Type B pancreatic cell (in vitro differentiated cells): ENCODE data around the gene EGFR. TPM values are rescaled to one million over a fixed set of nuclear protein-coding genes. Genes with fewer than 3 reads are reported as not detected.

Experiments used
- DNase-seq: peaks from one replicate; pipeline ENCODE4 v3.0.0; 2021; ENCODE audit warnings: mixed read lengths; ENCODE audit not compliant: unreplicated experiment; ENCODE audit errors: extremely low spot score
- H3K27ac Mint-ChIP-seq: 2 replicates; pipeline ENCODE4 v1.8.0; 2021; ENCODE audit warnings: mild to moderate bottlenecking, mixed read lengths
- H3K27me3 Mint-ChIP-seq: 2 replicates; pipeline ENCODE4 v1.8.0; 2021; ENCODE audit warnings: mixed read lengths
- H3K36me3 Mint-ChIP-seq: 2 replicates; pipeline ENCODE4 v1.8.0; 2021; ENCODE audit warnings: mixed read lengths
- H3K4me1 Mint-ChIP-seq: one replicate; pipeline ENCODE4 v1.8.0; 2021; ENCODE audit warnings: mixed read lengths; ENCODE audit not compliant: unreplicated experiment
- H3K4me3 Mint-ChIP-seq: 2 replicates; pipeline ENCODE4 v1.8.0; 2021; ENCODE audit warnings: mild to moderate bottlenecking, mixed read lengths
- H3K9me3 Mint-ChIP-seq: 2 replicates; pipeline ENCODE4 v1.8.0; 2021; ENCODE audit warnings: mixed read lengths
- total RNA-seq: library from RNA; stranded (reverse); gene quantifications from 2 replicates; pipeline ENCODE4 v1.2.1, GENCODE V29; 2021; ENCODE audit warnings: low replicate concordance
- TF ChIP-seq, protein P1 (sequence below): fragments of 200-600 bp; sonication (generic); conservative IDR thresholded peaks from 2 replicates; pipeline ENCODE4 v1.5.0; 2021; ENCODE audit warnings: antibody characterized with exemption, mild to moderate bottlenecking

Gene EGFR
- total RNA-seq, 1 donor from 2014 or later = 44.6 TPM

DNA sequence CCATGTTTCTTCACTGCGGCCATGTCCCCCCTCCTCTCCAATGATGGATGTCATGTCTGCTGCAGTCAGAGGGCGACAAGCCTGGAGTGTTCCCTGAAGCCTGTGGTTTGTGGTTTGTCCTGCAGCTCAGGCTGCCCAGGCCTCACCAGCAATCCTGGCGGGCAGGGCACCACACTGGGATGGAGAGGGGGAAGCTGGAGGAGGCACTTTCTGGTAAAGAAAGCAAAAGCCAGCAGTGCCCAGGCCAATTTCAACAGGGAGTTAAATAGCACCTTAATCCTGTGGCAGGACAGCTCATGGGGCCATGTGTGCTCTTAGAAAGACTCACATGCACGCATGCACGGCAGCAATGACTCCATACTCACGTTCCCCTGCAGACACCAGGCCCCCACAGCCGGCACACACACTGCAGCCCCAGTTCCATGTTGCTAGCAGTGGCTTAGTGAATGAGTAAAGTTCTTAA lies 158.3 kb downstream of the EGFR start:
- H3K9me3 Mint-ChIP-seq = peaks cover 2% of the 10 kb centered on the region
- no peaks in the 10 kb centered on the region for H3K27me3 Mint-ChIP-seq
- TF ChIP-seq, protein P1, sequence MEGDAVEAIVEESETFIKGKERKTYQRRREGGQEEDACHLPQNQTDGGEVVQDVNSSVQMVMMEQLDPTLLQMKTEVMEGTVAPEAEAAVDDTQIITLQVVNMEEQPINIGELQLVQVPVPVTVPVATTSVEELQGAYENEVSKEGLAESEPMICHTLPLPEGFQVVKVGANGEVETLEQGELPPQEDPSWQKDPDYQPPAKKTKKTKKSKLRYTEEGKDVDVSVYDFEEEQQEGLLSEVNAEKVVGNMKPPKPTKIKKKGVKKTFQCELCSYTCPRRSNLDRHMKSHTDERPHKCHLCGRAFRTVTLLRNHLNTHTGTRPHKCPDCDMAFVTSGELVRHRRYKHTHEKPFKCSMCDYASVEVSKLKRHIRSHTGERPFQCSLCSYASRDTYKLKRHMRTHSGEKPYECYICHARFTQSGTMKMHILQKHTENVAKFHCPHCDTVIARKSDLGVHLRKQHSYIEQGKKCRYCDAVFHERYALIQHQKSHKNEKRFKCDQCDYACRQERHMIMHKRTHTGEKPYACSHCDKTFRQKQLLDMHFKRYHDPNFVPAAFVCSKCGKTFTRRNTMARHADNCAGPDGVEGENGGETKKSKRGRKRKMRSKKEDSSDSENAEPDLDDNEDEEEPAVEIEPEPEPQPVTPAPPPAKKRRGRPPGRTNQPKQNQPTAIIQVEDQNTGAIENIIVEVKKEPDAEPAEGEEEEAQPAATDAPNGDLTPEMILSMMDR = no peak
- H3K4me3 Mint-ChIP-seq = no peak overlapping the region
- peaks cover 34% of the 10 kb centered on the region for H3K36me3 Mint-ChIP-seq
- DNase-seq = no peak
- peaks cover 36% of the 10 kb centered on the region for H3K4me1 Mint-ChIP-seq
- peak overlapping the region; percentile 62 for H3K27ac Mint-ChIP-seq

DNA sequence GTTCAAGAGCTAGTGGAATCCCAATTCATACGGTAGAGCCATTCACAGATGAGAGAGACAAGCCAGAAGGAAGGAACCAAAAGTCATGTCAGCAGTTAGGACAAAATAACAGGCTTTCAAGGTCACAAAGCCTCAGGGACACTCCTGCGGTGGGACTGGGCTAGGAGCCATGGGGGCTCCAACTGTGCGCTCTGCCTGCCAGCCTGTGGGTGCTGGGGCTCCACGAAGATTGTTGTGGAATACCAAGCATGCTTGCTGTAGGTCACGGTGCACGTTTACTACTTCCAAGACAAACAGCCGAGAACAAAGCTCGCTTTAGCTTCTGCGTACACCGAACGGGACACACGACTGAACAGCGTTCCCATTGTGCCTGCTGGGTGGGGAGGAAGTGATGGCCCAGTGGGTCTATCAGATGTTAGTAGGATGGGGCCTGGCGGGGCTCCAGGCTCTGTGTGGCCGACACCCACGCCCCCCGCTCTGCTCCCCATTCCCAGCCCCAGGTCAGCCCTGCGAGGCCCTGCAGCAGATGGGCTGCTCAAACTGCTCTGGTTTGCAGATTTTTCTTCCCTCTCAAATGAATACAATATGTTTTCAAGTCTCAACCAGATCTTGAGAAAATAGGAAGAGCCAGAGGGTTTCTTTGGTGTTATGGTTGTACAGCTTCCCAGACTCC lies 158.9 kb downstream of the EGFR start:
- H3K27ac Mint-ChIP-seq = peak overlapping the region; percentile 62
- H3K36me3 Mint-ChIP-seq = peaks cover 28% of the 10 kb centered on the region
- H3K4me3 Mint-ChIP-seq = no peak overlapping the region
- no peak for DNase-seq
- H3K4me1 Mint-ChIP-seq = peaks cover 36% of the 10 kb centered on the region
- H3K9me3 Mint-ChIP-seq = no peaks in the 10 kb centered on the region
- TF ChIP-seq, protein P1 = no peak
- H3K27me3 Mint-ChIP-seq = no peaks in the 10 kb centered on the region

DNA sequence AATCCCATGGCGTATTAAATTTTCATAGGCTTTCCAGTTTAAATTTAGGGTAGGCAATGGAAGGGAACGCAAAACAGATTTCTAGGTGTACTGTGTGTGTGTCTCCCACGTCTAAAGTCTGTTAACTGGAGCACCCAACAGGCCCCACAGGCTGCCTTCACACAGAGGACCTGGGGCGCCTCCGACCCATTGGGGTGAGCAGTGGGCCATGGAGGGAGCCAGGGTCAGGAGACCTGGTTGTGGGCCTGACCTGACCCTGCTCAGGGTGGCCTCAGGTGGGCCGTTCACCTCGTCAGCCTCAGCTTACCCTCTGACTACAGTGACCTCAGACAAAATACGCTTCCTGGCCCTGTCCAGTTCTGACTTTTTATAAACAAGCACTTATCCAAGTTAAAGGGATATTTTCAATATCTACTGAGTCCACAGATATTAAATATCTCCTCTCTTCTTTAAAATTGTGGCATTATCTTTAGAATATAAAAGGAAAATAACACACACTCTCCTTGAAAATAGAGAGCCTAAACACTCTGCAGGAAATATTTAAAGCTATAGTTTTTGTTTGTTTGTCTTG lies 159.6 kb downstream of the EGFR start:
- peaks cover 36% of the 10 kb centered on the region for H3K4me1 Mint-ChIP-seq
- no peak overlapping the region for H3K4me3 Mint-ChIP-seq
- peak overlapping the region; percentile 80 for H3K27ac Mint-ChIP-seq

DNA sequence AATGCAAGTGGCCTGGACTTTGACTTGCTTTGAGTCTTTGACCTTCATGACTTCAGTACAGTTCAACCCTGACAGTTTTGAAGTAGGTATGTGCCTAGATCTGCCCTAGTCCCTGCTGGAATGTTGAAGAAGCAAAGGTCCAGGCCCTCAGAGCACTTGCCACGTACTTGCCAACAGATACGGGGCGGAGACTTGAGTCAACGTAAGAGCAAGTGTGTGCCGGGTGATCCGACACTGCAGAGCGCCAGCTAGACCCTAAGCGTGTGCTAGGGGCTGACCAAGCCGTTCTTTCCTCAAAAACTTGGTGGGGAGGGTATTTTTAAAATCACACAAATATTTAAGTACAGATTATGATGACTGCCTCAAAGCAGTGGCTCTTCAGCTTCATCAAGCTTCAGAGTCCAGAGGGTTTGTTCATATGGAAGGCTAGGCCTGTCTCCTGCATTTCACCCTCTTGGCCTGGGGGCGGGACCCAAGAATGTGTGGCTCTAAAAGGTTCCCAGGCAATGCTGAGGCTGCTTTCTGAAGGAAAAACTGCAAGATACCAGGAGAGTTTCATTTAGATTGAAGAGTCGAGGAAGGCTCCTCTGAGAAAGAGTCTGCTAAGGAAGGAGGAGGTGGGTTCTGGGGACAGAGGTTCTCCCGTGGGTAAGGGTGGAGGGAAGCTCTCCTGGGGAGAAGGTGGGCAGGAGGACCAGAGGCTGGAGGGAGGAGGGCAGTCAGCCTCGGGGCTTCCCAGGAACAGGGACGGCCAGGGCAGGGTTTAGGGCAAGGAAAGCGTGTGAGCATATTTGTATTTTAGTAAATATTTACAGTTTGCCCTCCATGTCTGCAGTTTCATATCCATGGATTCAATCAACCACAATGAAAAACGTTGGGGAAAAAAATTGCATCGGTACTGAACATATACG lies 160.3 kb downstream of the EGFR start:
- TF ChIP-seq, protein P1 = no peak
- no peaks in the 10 kb centered on the region for H3K27me3 Mint-ChIP-seq
- H3K4me1 Mint-ChIP-seq = peaks cover 36% of the 10 kb centered on the region
- no peak for DNase-seq
- peaks cover 28% of the 10 kb centered on the region for H3K36me3 Mint-ChIP-seq
- H3K9me3 Mint-ChIP-seq = no peaks in the 10 kb centered on the region
- no peak overlapping the region for H3K4me3 Mint-ChIP-seq
- H3K27ac Mint-ChIP-seq = peak overlapping the region; percentile 80

More for the DNA sequence above, 159.6 kb downstream of the EGFR start:
- Mint-ChIP-seq H3K9me3 (no peaks in the 10 kb centered on the region), H3K27me3 (no peaks in the 10 kb centered on the region), H3K36me3 (peaks cover 28% of the 10 kb centered on the region)
- TF ChIP-seq, protein P1 = no peak
- no peak for DNase-seq

DNA sequence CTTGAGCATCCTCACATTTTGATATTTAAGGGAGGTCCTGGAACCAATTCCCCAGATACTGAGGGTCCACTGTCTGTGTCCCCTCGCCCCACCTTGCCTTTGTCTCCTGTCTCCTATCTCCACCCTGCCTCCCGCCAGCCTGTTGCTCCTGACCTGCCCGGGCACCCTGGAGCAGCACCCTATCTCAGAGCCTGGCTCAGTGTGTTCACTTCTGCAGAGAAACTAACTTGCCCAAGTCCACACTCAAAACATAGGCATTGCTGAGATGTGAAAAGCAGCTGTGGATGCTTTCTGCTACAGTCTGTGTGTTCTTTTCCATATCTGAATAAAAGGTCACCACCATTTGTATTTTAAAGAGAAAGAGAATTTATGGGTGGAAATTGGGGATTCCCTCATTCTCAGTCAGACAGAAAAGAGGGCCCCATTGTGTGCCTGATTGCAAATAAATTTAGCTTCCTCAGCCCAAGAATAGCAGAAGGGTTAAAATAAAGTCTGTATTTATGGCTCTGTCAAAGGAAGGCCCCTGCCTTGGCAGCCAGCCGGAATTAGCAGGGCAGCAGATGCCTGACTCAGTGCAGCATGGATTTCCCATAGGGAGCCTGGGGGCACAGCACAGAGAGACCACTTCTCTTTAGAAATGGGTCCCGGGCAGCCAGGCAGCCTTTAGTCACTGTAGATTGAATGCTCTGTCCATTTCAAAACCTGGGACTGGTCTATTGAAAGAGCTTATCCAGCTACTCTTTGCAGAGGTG lies 161.3 kb downstream of the EGFR start:
- no peaks in the 10 kb centered on the region for H3K27me3 Mint-ChIP-seq
- no peak for DNase-seq
- H3K9me3 Mint-ChIP-seq = no peaks in the 10 kb centered on the region
- TF ChIP-seq, protein P1 = no peak
- H3K27ac Mint-ChIP-seq = peak overlapping the region; percentile 39
- peak overlapping the region; percentile 45 for H3K4me3 Mint-ChIP-seq
- peaks cover 36% of the 10 kb centered on the region for H3K4me1 Mint-ChIP-seq
- H3K36me3 Mint-ChIP-seq = peaks cover 22% of the 10 kb centered on the region
